Activated naive CD4-positive, alpha-beta T cell treated with Interleukin-2 at 50 U/mL for 16 hours (primary cell): ENCODE measurements around the gene TDRD10.
"Not testable (repeated sequence)": the region's sequence is repeated elsewhere in the genome, so short reads cannot be mapped to it uniquely, and the experiment has no call there.

Experiments used
- DNase-seq: peaks from one replicate; pipeline ENCODE4 v3.0.0-alpha.2; 2020

The TDRD10 gene

DNA sequence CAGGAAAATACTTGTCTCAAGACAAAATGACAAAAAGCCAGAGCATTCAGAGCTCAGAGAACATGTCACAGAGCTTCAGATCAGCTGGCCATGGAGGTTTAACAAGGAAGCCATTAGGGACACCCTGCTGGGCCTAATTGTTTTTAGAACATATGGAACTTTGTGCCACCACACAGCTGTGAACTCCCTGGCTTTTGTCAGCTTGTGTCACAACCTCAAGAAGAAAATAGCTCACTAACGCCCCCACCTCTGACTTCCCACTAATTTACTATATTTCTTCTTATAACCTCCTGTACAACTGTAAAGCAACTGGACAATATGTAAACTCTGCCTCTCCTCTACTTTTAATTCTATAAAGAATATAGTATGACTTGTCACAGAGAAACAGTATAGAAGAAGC, 21.0 kb upstream of the TDRD10 start:
- DNase-seq: no peak

DNA sequence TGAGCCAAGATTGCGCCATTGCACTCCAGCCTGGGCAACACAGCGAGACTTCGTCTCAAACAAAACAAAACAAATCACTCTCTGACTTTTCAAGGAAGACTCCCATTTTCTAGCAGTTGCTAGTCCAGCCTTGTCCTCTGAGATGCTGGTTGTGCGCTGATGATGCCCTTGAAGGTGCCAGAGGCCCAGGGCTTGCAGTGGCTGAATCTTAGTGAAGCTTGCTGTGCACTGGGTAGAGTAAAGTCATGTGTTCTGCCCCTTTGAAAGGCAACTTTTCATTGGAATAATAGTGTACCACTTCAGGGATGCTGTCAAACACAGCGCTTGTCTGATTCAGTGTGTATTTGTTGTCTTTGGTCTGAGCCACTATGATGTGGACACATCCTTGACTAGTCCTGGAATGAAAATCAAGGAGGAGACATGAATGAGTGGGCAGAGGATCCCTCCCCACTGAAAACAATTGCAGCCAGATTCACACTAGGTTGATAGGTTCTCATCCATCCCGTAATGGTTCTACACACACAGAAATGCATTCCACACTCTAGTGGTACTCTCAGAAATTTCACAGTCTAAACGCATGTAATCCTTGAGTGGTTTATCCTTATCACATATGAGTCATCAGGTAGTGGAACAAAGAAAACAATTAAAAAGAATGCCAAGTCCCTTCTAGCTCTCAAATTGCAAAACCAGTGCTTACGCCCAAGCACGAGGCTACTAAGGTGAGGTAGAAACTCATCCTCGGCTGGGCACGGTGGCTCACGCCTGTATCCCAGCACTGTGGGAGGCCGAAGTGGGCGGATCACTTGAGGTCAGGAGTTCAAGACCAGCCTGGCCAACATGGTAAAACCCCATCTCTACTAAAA, 17.8 kb upstream of the TDRD10 start:
- DNase-seq: no peak

DNA sequence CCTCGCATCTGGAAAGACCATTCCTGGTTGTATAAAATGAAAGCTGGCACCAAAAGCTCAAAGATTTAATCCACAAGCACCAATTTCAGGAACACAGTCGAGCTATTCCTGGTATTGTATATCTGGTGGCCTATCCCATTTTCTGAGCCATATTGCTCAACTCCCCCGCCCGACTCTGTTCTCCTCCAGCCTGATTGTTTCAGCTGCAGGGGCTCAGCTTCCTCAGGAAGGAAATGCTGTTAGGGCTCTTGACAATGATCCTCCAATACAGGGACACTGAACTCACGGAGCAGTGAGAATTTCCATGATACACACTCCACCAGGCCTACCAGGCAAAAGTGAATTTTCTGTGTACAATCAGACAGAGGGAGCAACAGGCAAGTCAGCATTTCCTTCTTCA, 16.9 kb upstream of the TDRD10 start:
- DNase-seq: no peak

DNA sequence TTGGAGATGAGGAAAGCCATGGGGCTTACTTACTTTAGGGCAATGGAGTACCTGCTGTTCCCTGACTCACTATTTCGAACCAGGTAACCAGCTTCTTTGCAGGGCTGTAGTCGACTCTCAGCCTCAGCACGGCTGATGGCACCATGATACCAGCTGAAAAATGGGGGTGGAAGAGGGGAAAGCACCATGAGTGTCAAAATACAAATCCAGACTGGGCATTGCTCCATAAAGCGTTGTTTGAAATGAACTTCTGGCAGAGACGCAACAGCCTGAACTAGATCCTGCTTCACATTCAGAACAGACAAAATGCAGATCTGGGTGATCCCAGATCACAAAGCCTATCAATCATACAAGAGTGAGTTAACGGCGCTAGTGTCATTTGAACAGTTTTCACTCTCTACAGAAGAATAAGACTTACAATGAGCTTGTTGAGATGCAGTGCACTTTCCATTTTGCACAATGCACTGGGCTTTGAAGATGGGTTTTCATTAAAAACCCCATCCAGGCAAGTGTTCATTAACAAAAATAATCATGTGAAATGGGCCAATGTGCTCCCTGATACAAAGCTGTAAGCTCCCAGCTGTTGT, 16.0 kb upstream of the TDRD10 start:
- no peak for DNase-seq

DNA sequence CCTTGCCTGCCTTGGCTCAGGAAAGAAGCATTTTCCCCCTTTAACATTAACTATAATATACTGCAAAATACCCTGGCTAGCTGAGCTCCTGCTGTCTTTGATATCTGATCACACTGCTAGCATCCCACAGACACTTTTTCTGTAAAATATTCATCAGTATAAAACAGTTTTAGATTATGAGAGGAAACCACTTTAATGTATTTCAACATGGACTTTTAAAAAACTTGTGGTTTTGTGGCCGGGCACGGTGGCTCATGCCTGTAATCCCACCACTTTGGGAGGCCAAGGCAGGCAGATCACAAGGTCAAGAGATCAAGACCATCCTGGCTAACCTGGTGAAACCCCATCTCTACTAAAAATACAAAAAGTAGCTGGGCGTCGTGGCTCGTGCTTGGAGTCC, 15.3 kb upstream of the TDRD10 start:
- DNase-seq: not testable (repeated sequence)

DNA sequence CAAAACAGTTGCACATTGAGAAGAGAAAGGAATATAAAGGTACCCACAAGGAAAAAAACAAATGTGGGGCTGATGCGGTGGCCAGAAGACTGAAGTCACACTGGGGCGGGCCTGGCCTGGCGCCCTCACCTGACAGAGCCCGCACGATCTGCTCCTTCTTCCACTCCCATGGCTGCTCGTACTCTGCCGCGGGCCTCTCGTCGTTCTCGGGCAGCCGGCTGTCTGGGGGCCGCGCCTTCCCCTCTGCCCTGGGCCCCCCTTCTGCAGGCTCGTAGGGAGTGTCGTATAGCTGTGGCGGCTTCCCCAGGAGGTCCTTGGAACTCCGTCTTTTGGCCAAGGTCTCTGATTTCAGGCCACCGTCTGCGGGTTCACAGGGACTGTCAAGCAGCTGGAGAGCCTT, 13.1 kb upstream of the TDRD10 start:
- no peak for DNase-seq

DNA sequence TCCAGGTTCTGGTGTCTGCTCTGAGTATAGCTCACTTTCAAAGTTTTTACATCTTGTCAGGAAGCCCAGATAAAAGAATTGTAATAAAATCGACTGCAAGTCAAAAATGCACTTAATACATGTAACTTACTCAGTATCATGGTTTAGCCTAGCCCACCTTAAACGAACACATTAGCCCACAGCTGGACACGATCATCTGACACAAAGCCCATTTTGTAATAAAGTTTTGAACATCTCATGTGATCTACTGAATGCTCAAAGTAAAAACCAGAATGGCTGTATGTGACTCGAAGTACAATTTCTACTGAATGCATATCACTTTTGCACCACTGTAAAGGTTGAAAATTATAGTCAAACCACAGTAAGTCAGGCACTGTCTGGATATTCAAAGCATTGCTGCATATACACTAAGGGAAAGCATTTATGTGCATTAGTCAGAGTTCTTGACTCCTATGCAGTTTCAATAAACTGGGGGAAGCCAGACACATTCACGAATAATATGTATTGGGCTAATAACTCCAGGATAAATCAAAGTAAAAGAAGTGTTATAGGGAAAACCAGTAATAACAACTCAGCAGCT, 12.2 kb upstream of the TDRD10 start:
- DNase-seq: no peak

DNA sequence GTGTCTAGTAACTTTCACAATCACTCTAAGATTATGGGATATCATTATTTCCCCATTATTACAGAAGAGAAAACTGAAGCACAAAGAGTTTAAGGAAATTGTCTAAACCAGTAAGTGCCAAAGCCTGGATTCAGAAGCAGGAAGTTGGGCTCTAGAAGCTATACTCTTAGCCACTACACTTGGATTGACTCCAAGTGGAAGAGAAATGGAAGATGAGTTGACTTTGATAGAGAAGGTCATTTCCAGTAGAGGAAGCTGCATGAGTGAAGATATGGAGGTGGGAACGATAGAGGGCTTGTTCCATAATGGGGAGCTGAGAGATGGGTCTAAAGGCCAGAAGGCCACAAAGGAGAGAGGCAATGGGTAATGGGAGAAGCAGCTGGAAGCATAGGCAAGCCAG, 11.7 kb upstream of the TDRD10 start:
- DNase-seq: no peak

DNA sequence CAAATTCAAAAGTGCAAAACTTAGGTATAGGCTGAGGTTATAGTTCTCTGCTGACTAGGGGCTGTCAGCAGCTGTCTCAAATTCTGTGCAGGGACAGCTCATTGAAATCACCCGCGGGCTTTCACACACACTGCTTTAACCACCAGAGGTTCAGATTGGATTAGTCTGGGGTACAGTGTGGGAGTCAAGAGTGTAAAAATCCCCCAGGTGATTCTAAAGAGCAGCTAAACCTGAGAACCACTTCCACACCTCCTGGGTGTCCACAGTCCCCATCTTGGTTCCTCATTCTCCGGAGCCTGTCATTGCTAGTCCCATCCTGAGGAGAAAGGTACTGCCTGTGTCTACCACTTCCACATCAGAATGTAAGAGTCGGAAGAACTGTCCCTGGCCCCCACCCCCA, 9.9 kb upstream of the TDRD10 start:
- no peak for DNase-seq

DNA sequence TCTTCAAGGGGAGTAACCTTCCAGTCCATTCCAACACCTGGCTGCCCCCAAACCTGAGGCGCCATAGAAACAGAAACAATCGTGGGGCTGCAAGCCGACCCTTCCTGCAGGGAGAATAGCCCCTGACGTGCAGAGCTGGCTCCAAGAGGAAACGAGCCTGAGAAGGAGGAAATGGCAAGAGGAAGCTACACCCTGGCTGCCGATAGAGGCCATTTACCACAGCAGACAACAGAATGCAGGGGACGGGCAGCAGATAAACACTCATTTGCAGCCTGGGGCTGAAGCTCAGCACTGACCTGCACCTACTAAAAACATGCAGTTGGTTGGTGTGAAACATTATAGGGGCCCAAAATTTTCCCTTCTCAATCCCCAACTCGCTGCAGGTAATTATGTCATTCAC, 8.7 kb upstream of the TDRD10 start:
- peak; percentile 11 for DNase-seq

DNA sequence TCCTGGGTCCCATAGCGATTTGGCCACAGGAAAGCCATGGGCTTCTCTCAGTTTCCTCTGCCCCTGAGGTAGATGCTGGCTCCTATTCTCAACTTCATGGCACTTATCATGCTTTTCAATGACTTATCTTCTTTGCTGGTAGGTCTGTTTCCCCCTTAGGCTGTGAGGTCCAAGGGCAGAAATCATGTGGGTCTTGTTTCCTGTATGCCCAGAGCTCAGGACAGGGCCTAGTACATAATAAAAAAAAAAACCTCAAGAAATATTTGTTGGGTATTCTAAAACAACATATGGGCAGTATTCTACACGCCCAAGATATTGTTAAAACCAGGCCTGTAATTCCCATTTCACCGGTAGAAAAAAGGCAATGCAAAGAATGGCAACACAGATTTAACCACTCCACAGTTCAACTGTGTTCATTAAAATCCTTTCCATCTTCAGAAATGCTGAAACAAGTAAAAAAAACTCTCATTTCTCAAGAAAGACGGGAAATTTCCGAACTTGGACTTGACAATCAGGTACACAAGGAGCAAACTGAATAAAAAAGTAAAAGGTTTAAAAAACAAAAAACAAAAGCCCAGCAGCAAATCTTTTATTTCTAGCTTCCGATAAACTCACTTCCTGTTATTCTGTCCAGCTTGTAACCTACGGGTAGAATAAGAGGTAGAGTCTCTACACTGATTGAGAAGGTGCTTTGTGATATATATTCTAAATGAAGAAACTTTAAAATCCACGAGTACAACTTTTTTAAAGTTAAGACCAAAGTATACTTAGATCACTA, 6.3 kb upstream of the TDRD10 start:
- DNase-seq: no peak

DNA sequence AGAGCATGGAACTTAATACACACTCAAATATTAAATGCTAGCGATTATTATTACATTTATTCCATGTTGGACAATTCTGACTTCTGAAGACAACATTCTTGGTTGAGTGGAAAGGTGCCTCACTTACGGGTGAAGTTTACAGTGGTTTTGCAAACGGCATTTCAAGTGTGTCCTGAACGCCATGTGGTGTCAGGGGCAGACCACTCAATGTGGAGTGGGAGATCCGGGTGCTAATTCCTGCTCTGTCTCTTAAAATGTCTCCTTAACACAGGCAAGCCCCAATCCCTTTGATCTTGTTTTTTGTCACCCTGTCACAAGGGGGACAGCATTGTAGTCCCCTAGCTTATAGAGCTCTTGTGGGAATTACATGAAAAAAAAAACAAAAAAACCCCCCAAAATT, 5.6 kb upstream of the TDRD10 start:
- no peak for DNase-seq

DNA sequence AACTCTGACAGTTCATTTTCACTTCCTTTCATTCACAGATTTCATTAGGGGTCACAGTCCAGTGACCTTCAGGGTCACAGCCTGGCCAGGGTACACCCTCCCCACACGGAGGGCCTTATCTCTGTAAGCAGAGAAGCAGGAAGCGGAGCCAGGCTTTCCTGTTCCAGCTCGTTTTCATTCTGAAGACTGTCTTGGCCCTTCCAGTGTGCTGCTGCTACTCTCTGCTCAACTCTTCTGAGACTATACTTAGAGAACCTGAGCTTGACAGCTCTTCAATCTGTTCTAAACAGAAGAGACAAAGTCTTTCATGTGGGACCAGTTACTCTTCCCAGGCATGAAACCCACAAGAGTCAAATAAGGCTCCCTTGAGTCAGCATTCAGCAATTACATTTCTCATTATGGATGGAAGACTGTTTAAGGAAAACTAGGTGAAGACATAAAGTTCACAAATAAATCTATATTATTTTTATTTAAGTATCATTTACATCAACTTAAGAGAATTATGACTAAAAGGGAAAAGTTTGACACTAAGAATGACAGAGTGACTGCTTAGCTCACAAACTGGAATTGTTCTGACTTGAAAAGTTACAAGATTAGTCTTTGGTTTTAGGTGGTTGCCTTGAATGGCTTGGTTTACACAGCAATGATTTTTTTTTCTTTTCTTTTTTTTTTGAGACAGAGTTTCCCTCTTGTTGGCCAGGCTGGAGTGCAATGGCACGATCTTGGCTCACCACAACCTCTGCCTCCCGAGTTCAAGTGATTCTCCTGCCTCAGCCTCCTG, 4.8 kb upstream of the TDRD10 start:
- DNase-seq: no peak

DNA sequence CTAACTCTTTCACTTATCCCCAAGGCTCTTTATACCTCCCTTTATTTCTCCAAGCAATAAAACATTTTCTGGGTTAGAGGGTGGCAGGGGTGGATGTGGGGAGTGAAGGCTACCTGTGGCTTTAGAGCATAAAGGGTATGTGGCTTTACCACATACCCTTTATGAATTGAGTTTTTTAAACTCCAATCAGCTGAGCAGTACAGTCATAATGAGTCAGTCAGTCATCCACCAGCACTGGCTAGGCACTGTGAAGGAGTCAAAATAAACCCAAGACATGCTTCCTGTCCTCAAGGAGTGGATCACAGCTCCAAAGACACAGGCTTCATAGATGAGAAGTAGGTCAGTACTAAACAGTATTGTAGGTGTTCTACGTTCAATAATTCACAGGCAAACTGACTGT, 2.6 kb upstream of the TDRD10 start:
- no peak for DNase-seq

DNA sequence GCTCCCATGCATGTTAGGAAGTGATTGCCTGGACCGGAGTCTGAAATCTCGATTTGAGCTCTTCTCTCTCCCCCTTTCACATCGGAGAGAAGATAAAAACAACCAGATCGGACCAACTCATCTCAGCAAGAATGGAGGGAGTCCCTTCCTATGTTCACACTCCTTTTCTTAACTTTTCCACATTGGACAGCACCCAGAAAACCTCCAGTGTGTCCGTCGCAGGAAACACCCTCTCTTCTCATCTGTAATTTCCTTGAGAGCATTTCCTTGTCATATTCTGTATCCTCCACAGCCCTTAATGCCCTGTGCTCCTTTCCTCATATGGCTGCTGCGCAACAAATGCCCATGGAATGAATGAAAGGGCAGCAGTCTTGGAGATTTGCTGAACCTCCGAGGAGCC, 1.5 kb upstream of the TDRD10 start:
- DNase-seq: no peak

DNA sequence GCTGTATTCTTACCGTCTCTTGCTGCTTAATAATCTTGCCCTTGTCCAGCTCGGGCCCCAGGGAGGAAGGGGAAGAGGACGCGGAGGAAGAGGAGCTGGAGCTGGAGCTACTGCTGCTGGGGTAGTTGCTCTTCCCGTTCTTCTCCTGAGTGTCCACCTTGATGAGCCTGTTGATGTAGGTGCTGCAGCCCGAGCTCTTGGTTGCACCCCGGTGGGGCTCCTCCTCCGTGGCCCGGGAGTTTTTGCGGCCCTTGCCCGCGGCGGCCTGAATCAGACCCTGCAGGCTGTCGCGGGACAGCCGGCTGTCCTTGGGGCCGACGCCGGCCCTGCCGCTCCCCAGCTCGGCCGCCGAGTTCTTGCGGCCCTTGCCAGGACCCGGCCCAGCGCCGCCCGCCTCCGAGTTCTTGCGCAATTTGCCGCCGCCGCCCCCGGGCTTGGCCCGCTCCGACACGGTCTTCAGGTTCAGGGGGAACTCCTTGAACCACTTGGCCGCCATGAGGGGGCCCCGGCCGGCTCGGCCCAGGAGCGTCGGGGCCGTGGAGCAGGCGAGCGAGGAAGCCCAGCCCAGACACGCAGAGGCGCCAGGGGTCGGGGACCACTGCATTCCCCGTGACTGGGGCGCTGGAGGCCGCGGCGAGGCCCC, 475 bp upstream of the TDRD10 start:
- no peak for DNase-seq

DNA sequence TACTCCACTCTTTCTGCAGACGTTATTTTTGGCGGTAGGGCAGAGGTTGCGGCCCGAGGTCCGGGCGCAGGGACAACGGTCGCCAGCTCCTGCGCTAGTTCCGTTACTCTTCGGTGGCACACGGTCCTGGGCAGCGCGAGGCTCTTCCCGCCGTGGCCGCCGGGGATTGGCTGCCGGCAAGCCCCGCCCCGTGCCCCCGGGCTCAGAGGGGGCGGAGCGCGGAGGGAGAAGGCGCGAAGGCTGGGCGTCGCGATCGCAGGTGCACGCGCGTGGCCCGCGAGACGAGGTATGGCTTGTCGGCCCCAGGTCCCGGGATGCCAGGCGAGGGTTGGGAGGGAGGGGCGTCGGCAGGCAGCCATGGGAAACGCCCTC, 711 bp downstream of the TDRD10 start:
- DNase-seq: no peak

DNA sequence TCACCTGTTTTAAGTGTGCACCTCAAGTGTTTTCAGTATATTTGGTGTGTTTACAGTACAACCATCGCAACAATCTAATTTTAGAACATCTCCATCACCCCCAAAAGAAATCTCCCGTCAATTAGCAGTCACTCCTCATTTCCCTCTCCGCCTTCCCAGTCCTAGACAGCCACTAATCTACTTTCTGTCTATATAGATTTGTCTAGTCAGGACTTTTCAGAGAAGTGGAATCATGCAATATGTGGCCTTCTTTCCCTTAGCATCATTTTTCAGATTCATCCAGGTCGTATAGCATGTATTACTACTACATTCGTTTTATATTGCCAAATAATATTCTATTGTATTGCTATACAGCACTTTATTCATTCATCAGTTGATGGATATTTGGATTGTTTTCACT, 1.9 kb downstream of the TDRD10 start:
- DNase-seq: no peak

DNA sequence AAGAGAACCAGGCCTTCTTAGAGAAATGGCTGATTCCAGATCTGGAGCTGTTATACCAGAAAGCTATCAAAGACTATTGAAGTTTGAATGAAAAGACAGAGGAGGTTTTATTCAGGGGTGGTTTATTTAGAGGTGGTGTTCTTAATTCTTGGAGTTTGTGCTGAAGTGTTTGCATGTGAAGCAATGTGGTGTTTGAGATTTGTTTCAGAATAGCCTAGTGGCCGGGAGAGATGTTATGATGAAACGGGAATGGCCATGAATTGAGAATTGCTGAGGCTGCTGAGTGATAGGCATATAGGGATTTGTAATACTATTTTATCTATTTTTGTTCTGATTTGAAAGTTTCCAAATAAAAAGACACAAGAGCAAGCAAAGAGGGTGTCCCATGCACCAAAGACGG, 10.7 kb downstream of the TDRD10 start:
- DNase-seq: no peak

DNA sequence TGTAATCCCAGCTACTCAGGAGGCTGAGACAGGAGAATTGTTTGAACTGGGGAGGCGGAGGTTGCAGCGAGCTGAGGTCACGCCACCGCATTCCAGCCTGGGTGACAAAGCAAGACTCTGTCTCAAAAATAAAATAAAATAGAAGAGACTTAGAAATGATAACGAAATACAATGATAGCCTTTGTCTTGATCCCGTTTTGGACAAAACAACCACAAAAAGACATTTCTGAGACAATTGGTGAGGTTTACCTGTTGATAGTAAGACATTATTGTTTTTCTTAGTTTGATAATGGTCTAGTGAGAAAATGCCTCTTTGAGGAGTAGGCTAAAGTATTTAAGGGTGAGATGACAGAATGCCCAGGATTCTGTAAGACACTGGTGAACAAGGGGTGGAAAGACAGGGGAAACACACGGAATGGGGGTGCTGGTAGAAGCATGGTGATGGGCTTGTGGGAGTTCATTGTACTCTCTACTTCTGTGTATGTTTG, 12.1 kb downstream of the TDRD10 start:
- DNase-seq: no peak

DNA sequence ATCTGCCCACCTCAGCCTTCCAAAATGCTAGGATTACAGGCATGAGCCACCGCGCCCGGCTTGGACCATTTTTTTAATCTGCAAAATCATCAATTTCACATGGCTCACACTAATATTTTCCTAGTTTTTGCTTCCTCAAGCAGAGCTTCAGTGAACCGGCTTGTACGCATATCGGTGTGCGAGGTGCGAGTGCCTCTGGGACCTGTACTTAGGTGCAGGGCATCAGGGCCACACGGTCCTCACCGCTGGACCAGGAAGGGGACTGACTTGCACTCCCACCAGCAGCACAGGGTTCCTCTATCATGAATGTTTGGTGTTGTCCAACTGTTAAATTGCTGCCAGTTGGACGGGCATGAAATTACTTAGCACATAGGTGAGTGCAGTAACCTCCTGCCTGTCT, 15.6 kb downstream of the TDRD10 start:
- DNase-seq: no peak

DNA sequence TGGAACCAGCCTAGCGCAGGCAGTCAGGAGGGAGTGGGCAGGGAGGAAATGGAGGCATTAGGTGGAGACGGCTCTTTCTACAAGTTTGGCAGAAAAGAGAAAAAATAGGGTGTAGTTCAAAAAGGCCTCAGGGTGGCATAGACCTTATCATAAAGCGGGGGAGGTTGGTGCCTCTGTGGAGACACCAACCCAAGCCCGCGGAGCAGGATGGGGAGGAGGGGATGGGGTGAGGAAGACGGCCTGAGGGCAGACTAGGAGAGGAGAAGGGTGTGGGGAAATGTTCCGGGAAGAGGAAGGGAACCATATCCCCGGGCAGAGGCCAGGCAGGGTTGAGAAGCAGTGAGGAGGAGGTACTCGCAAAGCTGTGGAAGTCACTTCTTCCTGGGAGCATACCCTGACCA, 17.6 kb downstream of the TDRD10 start:
- DNase-seq: no peak
